Measurements from ENCODE around the gene CCR8.

GRCh38 chr3:39343076-39343717, 13.7 kb downstream of the CCR8 start:
- TF ChIP-seq CTCF (IDR thresholded peaks at IDR 0.05) (no peak), POLR2A (IDR thresholded peaks at IDR 0.05) (no peak), POLR2AphosphoS5 (IDR thresholded peaks at IDR 0.05) (no peak)
